ENCODE measurements around the gene ACTG1.

ACTG1 gene

DNA sequence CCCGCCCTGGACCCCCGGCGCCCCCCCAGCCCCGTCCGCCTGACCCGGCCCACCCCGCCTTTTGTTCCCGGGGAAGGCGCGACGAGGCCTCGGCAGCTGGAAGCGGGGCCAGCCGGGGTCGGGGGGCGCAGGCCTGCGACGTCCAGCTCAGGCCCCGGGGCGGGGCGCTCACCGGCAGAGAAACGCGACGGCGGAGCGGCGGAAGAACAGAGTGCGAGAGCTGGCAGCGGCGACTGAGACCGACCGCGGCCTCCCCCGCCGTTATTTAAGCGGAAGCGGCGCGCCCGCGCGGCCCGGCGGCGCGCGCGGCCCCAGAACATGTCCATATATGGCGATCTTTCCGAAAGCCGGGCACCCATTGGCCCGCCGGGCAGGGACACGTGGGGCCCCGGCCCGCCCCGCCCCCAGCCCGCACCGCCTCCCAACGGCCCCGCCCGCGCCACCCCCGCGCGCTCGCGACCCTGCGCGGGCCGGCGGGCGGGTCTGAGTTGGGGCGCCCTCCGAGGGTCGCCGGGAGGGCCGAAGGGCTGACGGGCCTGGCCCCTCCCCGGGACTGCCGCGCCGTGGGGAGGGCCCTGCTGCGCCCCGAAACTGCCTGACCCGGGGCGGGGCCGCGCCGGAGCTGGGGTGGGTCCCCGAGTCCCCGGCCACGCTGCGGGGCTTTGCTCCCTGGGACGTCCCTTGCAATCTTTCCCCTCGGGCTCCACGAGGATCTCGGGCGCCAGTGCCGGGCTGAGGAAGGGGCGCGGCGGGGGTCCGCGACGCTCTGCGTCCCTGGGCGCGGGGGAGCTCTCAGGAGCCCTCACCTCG, at the start of gene ACTG1:
TSS of gene ACTG1 (minus strand) at position 238 of the 810 bp plus-strand sequence. CDS start 445 bp downstream, outside the sequence.
- peak; percentile 97 for DNase-seq (ENCODE audit: low spot score)

- no peak for DNase-seq (ENCODE audit: low spot score)
Measured at GRCh38 chr17:81561494-81561885, 48.9 kb upstream of the ACTG1 start.

- no peak for DNase-seq (ENCODE audit: low spot score)
Measured at GRCh38 chr17:81558941-81559806, 46.6 kb upstream of the ACTG1 start.

DNA sequence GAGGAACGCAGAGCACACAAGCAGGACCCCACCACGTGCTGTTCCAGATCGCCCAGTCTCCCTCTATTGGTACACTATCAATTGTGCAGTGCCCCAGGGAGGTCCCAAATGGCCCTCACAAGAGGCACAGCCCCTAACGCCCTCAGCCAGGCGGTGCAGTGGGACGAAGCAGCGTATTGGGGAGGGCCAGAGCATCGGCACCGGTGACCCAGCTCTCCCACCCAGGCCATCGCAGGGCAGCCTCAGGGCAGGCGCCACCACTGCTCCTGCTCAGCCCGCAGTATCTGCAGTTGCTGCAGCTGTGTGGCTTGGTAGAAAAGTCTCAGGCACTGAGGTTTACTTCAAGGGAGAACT, 45.5 kb upstream of the ACTG1 start:
- no peak for DNase-seq (ENCODE audit: low spot score)

DNA sequence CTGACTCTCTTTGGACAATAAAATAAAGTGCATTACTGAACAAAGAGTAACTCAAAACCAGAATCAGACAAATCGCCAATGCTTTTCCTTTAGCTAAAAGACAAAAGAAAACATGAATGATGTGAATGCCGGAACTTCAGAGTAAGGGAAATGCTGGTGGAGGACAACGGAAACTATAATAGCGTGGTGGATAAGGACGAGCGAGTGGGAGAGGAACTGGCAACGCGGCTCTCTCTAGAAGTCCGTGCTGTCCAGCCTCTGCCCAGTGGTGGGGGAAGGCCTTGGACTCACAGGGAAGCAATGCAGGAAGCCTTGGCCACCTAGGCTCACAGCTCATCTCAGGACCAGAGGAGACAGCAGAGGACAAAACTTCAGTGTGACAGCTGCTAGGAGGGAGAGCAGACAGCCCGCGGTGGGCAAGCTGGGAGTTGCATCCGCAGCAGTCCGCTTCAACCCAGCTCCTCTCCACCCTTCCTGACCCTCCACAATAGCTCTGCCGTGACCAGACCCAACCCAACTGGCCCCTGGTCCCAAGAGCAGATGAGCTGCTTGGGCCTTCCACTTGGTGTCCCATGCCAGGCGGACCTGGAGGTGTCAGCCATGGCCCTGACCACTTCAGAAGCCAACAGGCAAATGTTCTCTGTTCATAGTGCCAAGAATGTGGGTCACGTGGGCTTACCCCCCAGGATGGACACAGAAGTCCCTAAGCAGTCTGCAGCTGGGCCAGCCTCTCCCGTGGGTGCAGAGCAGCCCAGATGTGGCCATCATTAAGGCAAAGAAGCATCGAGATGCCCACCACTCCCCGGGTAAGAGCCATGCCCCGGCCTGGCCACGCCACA, 44.9 kb upstream of the ACTG1 start:
- no peak for DNase-seq (ENCODE audit: low spot score)

DNA sequence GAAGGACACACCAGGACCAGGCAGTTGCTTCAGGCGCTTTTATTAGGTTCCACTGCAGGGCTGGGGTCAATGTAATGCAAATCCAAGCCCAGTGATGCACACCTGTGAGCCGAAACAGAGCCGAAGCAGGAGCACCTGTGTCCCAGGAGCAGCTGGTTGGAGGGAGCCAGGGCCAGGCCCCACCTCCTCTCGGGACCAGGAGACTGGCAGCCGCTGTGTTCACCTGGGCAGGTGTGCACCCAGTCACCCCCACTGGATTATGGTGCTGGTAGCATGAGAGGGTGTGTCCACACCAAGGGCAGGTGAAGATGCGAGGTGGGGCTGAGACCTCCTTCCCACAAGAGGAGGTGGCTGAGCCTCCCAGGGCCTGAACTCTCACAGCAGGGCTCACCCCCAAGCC, 44.3 kb upstream of the ACTG1 start:
- no peak for DNase-seq (ENCODE audit: low spot score)

GRCh38 chr17:81556175-81556691, 43.6 kb upstream of the ACTG1 start:
- no peak for DNase-seq (ENCODE audit: low spot score)

- no peak for DNase-seq (ENCODE audit: low spot score)
Measured at GRCh38 chr17:81553616-81554181, 41.1 kb upstream of the ACTG1 start.

GRCh38 chr17:81553018-81553615, 40.5 kb upstream of the ACTG1 start:
- DNase-seq (ENCODE audit: low spot score): peak; percentile 92

GRCh38 chr17:81552244-81553017, 39.8 kb upstream of the ACTG1 start, which contains the start of gene FAAP100:
FAAP100 (minus strand) TSS chr17:81552353; CDS start chr17:81552330, 23 bp downstream.
- peak; percentile 93 for DNase-seq (ENCODE audit: low spot score)

DNA sequence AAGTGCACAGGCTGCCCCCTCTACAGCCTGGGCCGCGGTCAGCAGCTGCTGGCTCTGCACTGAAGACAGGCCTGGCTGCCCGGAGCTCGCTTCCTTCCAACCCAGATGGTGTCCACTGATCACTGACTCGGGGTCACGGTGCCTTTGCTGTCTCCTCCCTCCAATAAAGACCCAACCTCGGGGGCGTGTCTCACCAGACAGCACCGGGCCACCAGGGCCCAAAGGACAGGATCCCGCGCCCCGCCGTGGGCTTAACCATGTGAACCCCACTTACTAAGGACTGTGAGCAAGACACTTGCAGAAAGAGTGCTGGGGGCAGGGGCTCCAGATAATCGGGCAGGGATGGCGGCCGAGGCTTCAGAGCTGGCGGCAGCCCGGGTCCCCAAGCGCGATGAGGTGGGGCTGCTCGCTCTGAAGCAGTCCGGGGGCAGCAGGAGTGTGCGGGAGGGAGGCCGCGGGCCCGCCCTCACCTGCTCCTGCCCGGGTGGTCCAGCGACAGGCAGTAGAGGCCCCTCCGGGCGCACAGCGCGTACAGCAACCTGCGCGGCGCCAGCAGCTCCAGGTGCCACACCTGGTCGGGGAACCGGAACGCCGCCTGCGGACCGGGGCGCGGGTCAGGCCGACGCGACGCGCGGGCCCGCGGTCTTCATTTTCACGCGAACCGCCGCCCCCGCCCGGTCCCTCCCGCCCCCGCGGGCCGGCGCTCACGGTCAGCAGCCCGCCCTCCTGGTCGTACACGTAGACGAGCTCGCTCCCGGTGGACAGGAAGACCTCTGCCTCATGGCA, 39.1 kb upstream of the ACTG1 start:
- peak; percentile 76 for DNase-seq (ENCODE audit: low spot score)

GRCh38 chr17:81550830-81551457, 38.3 kb upstream of the ACTG1 start:
- DNase-seq (ENCODE audit: low spot score): no peak

- no peak for DNase-seq (ENCODE audit: low spot score)
Measured at GRCh38 chr17:81550285-81550684, 37.7 kb upstream of the ACTG1 start.

DNA sequence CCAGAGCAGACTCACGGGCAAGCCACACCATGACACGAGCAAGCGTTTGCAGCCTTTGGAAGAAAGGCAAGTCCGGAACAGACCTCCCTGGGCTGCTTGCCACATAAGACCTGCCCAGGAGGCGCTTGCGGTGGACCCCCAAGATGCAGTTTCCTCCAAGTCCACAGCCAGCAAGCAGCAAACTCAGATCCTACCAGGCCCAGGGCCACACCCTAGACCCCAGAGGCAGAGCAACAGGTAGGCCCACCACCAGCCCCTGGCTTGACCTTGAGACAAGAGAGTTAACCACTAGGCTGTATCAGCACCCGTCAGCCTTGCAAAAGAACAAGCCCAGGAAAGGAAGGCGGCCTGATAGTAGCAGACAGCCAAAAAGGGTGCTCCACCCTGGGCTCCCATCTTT, 37.2 kb upstream of the ACTG1 start:
- no peak for DNase-seq (ENCODE audit: low spot score)

DNA sequence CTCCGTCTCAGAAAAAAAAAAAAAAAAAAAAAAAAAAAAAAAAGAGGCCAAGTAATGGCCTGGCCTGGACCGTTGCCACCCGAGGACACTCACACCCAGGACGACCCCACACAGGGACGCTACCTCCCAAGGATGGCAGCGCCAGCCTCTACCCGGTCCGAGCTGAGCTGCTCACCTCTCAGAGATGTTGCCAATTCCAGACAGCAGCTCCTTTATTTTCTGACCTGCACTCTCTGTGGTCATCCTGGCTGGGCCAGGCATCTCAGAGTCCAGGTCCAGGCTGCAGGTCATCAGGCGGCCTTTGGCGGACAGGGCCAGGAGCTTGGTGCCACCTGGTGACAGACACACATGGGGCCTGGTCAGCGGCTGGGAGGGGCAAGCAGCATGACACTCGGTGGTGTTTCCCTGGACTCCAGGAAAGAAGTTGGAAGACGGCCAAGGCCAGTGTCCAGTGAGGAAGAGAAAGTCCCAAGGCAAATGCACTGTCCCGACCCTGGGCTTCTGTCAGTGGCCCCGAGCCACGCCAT, 36.5 kb upstream of the ACTG1 start:
- DNase-seq (ENCODE audit: low spot score): no peak

DNA sequence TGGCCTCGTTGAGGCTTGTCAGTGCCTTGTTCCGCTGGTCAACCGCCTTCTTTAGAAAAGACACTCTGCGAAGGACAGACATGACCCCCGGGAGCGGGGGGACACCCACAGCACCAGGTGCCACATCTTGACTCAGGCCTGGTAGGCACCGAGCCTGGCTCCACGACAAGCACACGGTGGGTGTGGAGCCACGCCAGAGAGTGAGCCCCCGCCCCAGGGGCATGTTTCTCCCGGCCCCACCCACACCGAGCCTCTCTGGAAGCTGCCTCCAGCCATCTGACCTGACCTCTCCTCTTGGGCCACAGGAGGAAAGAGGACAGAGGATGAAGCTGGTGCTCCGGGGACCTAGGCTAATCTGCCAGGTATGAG, 35.0 kb upstream of the ACTG1 start:
- no peak for DNase-seq (ENCODE audit: low spot score)

GRCh38 chr17:81546906-81547613, 34.5 kb upstream of the ACTG1 start:
- DNase-seq (ENCODE audit: low spot score): no peak

Measured in ecto neural progenitor cell (in vitro differentiated cells).